GM21526 (cell line): ENCODE measurements around the gene SLC25A10.

ENCODE experiments used
- ATAC-seq: cut with Tn5 transposase; IDR thresholded peaks from one replicate; pipeline ENCODE4 v1.9.1; 2021; ENCODE audit warnings: moderate library complexity; ENCODE audit not compliant: unreplicated experiment, low FRiP score

The SLC25A10 gene

DNA sequence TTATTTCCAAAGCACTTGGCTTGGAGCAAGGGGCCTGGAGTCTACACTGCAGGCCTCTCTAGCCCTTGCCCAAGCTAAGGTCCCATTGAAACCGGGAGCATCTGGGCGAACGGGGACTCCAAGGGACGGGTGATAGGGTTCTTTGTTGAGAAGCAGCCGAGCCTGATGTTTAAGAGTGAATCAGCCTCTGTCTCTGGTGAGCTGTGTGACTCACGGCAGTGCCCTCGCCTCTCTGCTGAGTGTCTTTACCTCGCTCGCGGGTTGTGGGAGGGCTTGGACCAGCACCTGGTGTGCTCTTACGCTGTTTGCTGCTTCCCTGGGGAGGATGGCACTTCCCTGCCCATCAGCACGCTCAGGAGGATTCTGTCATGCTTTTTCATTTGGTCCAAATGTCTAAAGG, 27.0 kb upstream of the SLC25A10 start:
- no peak for ATAC-seq

DNA sequence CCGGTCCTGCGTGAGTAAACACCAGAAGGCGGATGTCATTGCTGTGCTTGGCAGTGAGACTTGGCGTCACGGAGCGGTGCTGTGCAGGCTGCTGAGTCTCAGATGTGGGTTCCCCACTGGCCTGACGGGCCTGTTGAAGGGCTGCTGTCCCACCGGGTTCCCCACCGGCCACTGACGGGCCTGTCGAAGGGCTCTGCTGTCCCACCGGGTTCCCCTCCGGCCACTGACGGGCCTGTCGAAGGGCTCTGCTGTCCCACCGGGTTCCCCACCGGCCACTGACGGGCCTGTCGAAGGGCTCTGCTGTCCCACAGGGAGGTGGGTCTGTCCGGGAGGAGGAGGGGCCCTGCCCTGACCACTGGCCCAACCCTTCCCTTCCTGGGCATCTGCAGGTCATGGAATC, 25.5 kb upstream of the SLC25A10 start:
- ATAC-seq: no peak

- ATAC-seq: no peak
These were observed 24.1 kb upstream of the SLC25A10 start for GRCh38 chr17:81687770-81688541.

GRCh38 chr17:81688616-81689015, 23.5 kb upstream of the SLC25A10 start:
- no peak for ATAC-seq

- no peak for ATAC-seq
These were observed 22.0 kb upstream of the SLC25A10 start for GRCh38 chr17:81690066-81690465.

DNA sequence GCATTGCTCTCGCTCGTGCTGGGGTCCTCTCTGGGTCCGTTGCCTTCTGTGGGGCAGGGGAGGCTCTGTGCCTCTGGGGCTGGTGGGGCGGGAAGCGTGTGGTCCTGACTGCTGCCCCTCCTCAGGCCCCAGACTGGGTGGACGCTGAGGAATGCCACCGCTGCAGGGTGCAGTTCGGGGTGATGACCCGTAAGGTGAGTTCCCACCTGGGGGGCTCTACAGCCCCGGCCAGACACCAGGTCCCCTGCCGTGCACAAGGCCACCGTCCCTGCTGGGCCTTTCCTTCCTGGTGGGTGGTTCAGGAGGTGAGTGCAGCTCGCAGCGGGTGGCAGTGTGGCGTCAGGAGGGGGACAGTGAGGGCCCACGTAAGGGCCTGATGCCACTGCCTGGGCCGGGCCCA, 21.5 kb upstream of the SLC25A10 start:
- ATAC-seq: no peak

DNA sequence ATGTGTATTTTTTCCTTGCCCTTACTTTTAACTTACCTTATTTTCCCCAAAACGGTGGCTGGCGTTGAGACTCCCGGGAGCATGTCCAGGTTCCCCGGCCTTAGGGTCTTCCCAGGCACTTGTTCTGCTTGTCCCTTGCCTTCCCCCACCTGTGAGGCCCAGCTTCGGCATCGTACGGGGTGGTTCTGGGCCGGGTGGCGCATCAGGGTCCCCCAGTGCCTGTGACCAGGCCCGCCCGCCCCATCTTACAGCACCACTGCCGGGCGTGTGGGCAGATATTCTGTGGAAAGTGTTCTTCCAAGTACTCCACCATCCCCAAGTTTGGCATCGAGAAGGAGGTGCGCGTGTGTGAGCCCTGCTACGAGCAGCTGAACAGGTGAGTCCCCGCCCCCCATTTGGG, 20.9 kb upstream of the SLC25A10 start:
- no peak for ATAC-seq

- no peak for ATAC-seq
These were observed 20.5 kb upstream of the SLC25A10 start for GRCh38 chr17:81691608-81692007.

- no peak for ATAC-seq
These were observed 18.4 kb upstream of the SLC25A10 start for GRCh38 chr17:81693509-81694210.

GRCh38 chr17:81694810-81695209, 17.3 kb upstream of the SLC25A10 start:
- ATAC-seq: no peak

GRCh38 chr17:81695211-81695610, 16.9 kb upstream of the SLC25A10 start:
- no peak for ATAC-seq

GRCh38 chr17:81695801-81696200, 16.3 kb upstream of the SLC25A10 start:
- no peak for ATAC-seq

DNA sequence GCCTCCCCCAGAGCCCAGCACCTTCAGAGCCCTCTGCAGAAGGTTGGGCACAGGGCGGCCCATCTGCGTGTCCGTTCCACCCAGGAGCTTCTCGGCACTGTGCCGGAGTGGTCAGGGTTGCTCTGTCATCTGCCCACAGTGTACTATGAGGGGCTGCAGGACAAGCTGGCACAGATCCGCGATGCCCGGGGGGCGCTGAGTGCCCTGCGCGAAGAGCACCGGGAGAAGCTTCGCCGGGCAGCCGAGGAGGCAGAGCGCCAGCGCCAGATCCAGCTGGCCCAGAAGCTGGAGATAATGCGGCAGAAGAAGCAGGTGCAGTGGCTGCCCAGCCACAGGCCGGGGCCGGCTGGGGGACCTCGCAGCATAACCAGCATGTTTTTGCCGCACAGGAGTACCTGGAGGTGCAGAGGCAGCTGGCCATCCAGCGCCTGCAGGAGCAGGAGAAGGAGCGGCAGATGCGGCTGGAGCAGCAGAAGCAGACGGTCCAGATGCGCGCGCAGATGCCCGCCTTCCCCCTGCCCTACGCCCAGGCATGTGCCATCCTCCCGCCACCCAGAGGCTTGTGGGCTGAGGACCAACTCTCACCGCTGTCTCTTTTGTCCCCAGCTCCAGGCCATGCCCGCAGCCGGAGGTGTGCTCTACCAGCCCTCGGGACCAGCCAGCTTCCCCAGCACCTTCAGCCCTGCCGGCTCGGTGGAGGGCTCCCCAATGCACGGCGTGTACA, 15.7 kb upstream of the SLC25A10 start:
- no peak for ATAC-seq

- no peak for ATAC-seq
These were observed 14.6 kb upstream of the SLC25A10 start for GRCh38 chr17:81697261-81698044.

- ATAC-seq: no peak
These were observed 11.5 kb upstream of the SLC25A10 start for GRCh38 chr17:81700353-81701287.

DNA sequence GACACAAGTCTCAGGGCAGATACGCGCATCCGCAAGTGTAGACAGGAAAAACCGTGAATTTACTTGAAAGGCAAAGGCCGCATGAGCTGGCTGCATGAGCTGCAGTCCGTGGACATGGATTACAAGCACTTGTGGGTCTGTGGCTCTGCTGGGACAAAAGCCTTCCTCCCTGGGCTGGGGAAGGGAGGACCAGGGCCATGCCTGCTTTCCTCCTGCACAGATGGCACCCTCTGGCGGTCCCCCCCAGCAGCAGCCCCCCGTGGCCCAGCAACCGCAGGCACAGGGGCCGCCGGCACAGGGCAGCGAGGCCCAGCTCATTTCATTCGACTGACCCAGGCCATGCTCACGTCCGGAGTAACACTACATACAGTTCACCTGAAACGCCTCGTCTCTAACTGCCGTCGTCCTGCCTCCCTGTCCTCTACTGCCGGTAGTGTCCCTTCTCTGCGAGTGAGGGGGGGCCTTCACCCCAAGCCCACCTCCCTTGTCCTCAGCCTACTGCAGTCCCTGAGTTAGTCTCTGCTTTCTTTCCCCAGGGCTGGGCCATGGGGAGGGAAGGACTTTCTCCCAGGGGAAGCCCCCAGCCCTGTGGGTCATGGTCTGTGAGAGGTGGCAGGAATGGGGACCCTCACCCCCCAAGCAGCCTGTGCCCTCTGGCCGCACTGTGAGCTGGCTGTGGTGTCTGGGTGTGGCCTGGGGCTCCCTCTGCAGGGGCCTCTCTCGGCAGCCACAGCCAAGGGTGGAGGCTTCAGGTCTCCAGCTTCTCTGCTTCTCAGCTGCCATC, 10.6 kb upstream of the SLC25A10 start:
- ATAC-seq: no peak

GRCh38 chr17:81702934-81703746, 8.9 kb upstream of the SLC25A10 start, which contains the start of gene MRPL12:
MRPL12 (plus strand) TSS chr17:81703367; CDS start chr17:81703502, 135 bp downstream.
- ATAC-seq: peak; percentile 68
